HEK293 (cell line): ENCODE measurements around the gene PDK4.

Experiments used
- CTCF ChIP-seq: fragments of 450-650 bp; formaldehyde crosslinking; IDR thresholded peaks from 2 replicates; pipeline ENCODE4 v1.5.1; 2016; ENCODE audit warnings: missing biosample characterization, missing genetic modification characterization
- ZBTB1 ChIP-seq: fragments of 450-650 bp; formaldehyde crosslinking; IDR thresholded peaks from 2 replicates; pipeline ENCODE4 v1.5.1; 2016; ENCODE audit warnings: missing biosample characterization, missing genetic modification characterization
- ZBTB21 ChIP-seq: fragments of 450-650 bp; formaldehyde crosslinking; IDR thresholded peaks from 2 replicates; pipeline ENCODE4 v1.5.1; 2017; ENCODE audit warnings: missing biosample characterization, missing genetic modification characterization
- ZBTB7A ChIP-seq: fragments of 450-650 bp; formaldehyde crosslinking; IDR thresholded peaks from 2 replicates; pipeline ENCODE4 v1.5.1; 2016; ENCODE audit warnings: low read depth, missing biosample characterization, missing genetic modification characterization
- ZFP3 ChIP-seq: fragments of 450-650 bp; formaldehyde crosslinking; IDR thresholded peaks from 2 replicates; pipeline ENCODE4 v1.5.1; 2016; ENCODE audit warnings: low read depth, missing biosample characterization, missing genetic modification characterization
- ZFP41 ChIP-seq: fragments of 450-650 bp; formaldehyde crosslinking; IDR thresholded peaks from 2 replicates; pipeline ENCODE4 v1.5.1; 2016; ENCODE audit warnings: missing biosample characterization, missing genetic modification characterization, borderline replicate concordance
- ZFP69B ChIP-seq: fragments of 450-650 bp; formaldehyde crosslinking; IDR thresholded peaks from 2 replicates; pipeline ENCODE4 v1.5.1; 2016; ENCODE audit warnings: missing biosample characterization, missing genetic modification characterization
- ZNF302 ChIP-seq: fragments of 450-650 bp; formaldehyde crosslinking; IDR thresholded peaks from 2 replicates; pipeline ENCODE4 v1.5.1; 2016; ENCODE audit warnings: missing biosample characterization, missing genetic modification characterization, low read depth
- ZNF350 ChIP-seq: fragments of 450-650 bp; formaldehyde crosslinking; IDR thresholded peaks from 2 replicates; pipeline ENCODE4 v1.5.0; 2017; ENCODE audit warnings: missing biosample characterization, mild to moderate bottlenecking, missing genetic modification characterization
- ZNF398 ChIP-seq: fragments of 450-650 bp; formaldehyde crosslinking; IDR thresholded peaks from 2 replicates; pipeline ENCODE4 v1.5.1; 2017; ENCODE audit warnings: missing biosample characterization, missing genetic modification characterization
- ZNF747 ChIP-seq: fragments of 450-650 bp; formaldehyde crosslinking; IDR thresholded peaks from 2 replicates; pipeline ENCODE4 v1.5.1; 2016; ENCODE audit warnings: missing biosample characterization, missing genetic modification characterization

GRCh38 chr7:95619921-95620320 is 23.6 kb upstream of the PDK4 start:
- TF ChIP-seq ZNF398, result no peak
- TF ChIP-seq CTCF, result no peak
- TF ChIP-seq ZNF747 (tag by site-specific recombination), result no peak
- no peak for TF ChIP-seq ZBTB7A (tag by site-specific recombination)
- no peak for TF ChIP-seq ZNF350 (tag by site-specific recombination)
- TF ChIP-seq ZFP69B (tag by site-specific recombination), result no peak
- TF ChIP-seq ZFP41, result no peak
- TF ChIP-seq ZFP3, result no peak
- TF ChIP-seq ZBTB21 (tag by site-specific recombination), result no peak
- TF ChIP-seq ZNF302 (tag by site-specific recombination), result no peak
- no peak for TF ChIP-seq ZBTB1 (tag by site-specific recombination)
